ENCODE measurements around the gene MARCHF5. TPM values are rescaled to one million over a fixed set of nuclear protein-coding genes. Genes with fewer than 3 reads are reported as not detected.

The MARCHF5 gene
- total RNA-seq, 3 donors from 2014 or later: 15.5 to 33.5 (median 31.8) TPM

DNA sequence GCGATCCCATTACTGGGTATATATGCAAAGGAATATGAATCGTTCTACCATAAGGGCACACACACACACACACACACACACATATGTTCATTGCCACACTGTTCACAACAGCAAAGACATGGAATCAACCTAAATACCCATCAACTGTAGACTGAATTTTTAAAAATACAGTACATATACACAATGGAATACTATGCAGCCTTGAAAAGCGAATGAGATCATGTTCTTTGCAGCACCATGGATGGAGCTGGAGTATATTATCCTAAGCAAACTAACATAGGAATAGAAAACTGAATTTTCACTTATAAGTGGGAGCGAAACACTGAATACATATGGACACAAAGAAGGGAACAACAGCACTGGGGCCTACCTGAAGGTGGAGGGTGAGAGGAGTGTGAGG, 72.5 kb downstream of the MARCHF5 start:
- no peak for DNase-seq (ENCODE audit: low spot score in 2 of 2)
- no peaks in the 10 kb centered on the region for H3K4me1 ChIP-seq
- peaks cover 0 to 3% of the 10 kb centered on the region in 2 donors for H3K9me3 ChIP-seq
- H3K4me3 ChIP-seq: no peak overlapping the region
- intact Hi-C loops (cut with DNase I; ENCODE audit: low total_unique reads): no loop called here
- TF ChIP-seq, protein P1, sequence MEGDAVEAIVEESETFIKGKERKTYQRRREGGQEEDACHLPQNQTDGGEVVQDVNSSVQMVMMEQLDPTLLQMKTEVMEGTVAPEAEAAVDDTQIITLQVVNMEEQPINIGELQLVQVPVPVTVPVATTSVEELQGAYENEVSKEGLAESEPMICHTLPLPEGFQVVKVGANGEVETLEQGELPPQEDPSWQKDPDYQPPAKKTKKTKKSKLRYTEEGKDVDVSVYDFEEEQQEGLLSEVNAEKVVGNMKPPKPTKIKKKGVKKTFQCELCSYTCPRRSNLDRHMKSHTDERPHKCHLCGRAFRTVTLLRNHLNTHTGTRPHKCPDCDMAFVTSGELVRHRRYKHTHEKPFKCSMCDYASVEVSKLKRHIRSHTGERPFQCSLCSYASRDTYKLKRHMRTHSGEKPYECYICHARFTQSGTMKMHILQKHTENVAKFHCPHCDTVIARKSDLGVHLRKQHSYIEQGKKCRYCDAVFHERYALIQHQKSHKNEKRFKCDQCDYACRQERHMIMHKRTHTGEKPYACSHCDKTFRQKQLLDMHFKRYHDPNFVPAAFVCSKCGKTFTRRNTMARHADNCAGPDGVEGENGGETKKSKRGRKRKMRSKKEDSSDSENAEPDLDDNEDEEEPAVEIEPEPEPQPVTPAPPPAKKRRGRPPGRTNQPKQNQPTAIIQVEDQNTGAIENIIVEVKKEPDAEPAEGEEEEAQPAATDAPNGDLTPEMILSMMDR (IDR thresholded peaks at IDR 0.05): no peak
- no peak for TF ChIP-seq POLR2A (IDR thresholded peaks at IDR 0.05)
- TF ChIP-seq POLR2AphosphoS5 (IDR thresholded peaks at IDR 0.05): no peak
- H3K36me3 ChIP-seq: no peaks in the 10 kb centered on the region
- no peaks in the 10 kb centered on the region for H3K27me3 ChIP-seq
- no peak overlapping the region for H3K27ac ChIP-seq

DNA sequence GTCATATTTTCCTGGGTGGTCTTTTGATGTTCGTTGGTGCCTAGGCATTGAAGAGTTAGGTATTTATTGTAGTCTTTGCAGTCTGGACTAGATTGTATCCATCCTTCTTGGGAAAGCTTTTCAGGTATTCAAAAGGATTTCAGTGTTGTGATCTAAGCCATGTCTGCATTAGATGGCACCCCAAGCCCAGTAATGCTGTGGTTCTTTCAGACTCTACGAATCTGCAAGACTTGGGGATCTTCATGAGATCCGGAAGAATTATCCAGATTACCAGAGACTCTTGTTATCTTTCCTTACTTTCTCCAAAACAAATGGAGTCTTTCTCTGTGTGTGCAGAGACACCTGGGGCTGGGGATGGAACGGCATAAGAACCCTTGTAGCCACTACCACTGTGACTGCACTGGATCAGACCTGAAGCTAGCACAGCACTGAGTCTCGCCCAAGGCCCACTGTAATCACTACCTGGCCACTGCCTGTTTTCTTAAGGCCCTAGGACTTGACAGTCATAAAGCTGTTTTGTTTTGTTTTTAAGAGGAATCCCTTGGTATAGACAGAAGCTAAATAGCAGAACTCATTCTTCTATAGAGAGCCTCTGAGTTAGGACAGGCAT, 75.5 kb downstream of the MARCHF5 start:
- no peak for TF ChIP-seq POLR2AphosphoS5 (IDR thresholded peaks at IDR 0.05)
- TF ChIP-seq, protein P1 (IDR thresholded peaks at IDR 0.05): no peak
- TF ChIP-seq POLR2A (IDR thresholded peaks at IDR 0.05): no peak
- Histone ChIP-seq H3K36me3 (no peaks in the 10 kb centered on the region), H3K9me3 (no peaks in the 10 kb centered on the region), H3K4me3 (no peak overlapping the region), H3K4me1 (no peaks in the 10 kb centered on the region), H3K27ac (no peak overlapping the region), H3K27me3 (no peaks in the 10 kb centered on the region)
- no peak for DNase-seq (ENCODE audit: low spot score in 2 of 2)
- intact Hi-C loops (cut with DNase I; ENCODE audit: low total_unique reads): no loop called here

DNA sequence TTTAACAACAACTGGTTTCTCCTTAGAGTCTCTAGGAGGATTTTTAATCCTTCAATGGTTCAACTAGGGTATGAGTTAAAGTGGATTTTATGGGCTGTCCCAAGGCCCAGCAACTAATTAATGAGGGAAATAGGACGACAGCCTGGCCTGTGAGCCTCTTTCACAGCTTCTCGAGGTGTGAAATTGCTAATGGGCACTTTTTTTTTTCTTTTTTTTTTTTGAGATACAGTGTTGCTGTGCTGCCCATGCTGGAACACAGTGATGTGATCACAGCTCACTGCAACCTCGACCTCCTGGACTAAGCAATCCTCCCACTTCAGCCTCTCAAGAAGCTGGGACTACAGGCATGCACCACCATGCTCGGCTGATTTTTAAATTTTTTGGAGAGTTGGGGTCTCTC, 87.0 kb downstream of the MARCHF5 start:
- H3K9me3 ChIP-seq: no peaks in the 10 kb centered on the region
- H3K27ac ChIP-seq: no peak overlapping the region
- H3K36me3 ChIP-seq: no peaks in the 10 kb centered on the region
- TF ChIP-seq, protein P1 (IDR thresholded peaks at IDR 0.05): no peak
- no peak for TF ChIP-seq POLR2A (IDR thresholded peaks at IDR 0.05)
- TF ChIP-seq POLR2AphosphoS5 (IDR thresholded peaks at IDR 0.05): no peak
- H3K4me1 ChIP-seq: no peaks in the 10 kb centered on the region
- no peak for DNase-seq (ENCODE audit: low spot score in 2 of 2)
- intact Hi-C loops (cut with DNase I; ENCODE audit: low total_unique reads): no loop called here
- H3K27me3 ChIP-seq: no peaks in the 10 kb centered on the region
- no peak overlapping the region for H3K4me3 ChIP-seq

DNA sequence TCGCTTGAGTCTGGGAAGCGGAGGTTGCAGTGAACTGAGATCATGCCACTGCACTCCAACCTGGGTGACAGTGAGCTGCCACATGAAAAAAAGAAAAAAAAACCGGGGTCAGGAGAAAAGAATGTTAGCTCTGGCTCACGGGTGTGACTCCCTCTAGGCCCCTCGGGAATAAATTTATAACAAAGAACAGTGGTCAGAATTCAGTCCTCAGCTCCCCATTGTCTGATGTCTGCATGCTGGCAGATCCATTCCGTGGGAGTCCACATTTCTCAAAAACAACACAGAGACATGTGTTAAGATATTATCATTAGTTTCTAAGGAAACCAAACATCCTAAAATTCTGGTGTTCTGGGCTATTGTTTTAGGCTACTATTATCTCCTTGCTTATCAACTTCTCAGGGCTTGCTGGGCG, 90.6 kb downstream of the MARCHF5 start:
- H3K27ac ChIP-seq: no peak overlapping the region
- no peak for DNase-seq (ENCODE audit: low spot score in 2 of 2)
- intact Hi-C loops (cut with DNase I; ENCODE audit: low total_unique reads): no loop called here
- no peaks in the 10 kb centered on the region for H3K27me3 ChIP-seq
- no peak for TF ChIP-seq POLR2AphosphoS5 (IDR thresholded peaks at IDR 0.05)
- TF ChIP-seq POLR2A (IDR thresholded peaks at IDR 0.05): no peak
- TF ChIP-seq, protein P1 (IDR thresholded peaks at IDR 0.05): no peak
- H3K4me1 ChIP-seq: no peaks in the 10 kb centered on the region
- H3K4me3 ChIP-seq: no peak overlapping the region
- H3K9me3 ChIP-seq: no peaks in the 10 kb centered on the region
- H3K36me3 ChIP-seq: no peaks in the 10 kb centered on the region

DNA sequence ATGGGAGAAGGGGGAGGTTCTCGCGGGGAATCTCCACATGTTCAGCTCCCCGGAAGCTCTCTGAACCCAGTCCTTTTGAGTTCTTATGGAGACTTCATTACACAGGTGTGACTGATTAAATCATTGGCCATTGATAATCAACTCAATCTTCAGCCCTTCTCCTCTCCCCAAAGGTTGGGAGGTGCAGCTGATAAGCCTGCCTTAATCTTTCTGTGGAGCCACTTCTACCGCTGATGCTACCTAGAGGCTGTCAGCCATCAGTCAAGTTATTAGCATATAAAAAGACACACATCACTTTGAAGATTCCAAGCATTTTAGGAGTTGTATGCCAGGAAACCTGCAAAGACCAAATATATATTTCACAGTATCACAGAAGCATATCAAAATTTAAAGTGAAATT, 91.7 kb downstream of the MARCHF5 start:
- no peaks in the 10 kb centered on the region for H3K36me3 ChIP-seq
- no peaks in the 10 kb centered on the region for H3K9me3 ChIP-seq
- H3K27ac ChIP-seq: no peak overlapping the region
- no peak for DNase-seq (ENCODE audit: low spot score in 2 of 2)
- no peaks in the 10 kb centered on the region for H3K27me3 ChIP-seq
- TF ChIP-seq, protein P1 (IDR thresholded peaks at IDR 0.05): no peak
- H3K4me3 ChIP-seq: no peak overlapping the region
- no peaks in the 10 kb centered on the region for H3K4me1 ChIP-seq
- intact Hi-C loops (cut with DNase I; ENCODE audit: low total_unique reads): no loop called here
